Suppressor macrophage treated with lipopolysaccharide for 4 hours (primary cell): ENCODE measurements around the gene LTF.
A peak's percentile ranks its signal among the peaks of the same experiment; 100 is the strongest.
"Not testable (repeated sequence)": the region's sequence is repeated elsewhere in the genome, so short reads cannot be mapped to it uniquely, and the experiment has no call there.

Experiments
- DNase-seq: peaks from one replicate; pipeline ENCODE4 v3.0.0-alpha.2; 2020

LTF gene

GRCh38 chr3:46409739-46410489 lies 54.8 kb downstream of the LTF start:
- DNase-seq: peak; percentile 16

- peak; percentile 34 for DNase-seq
Observed at GRCh38 chr3:46408853-46409252, 55.9 kb downstream of the LTF start.

GRCh38 chr3:46407970-46408369 lies 56.7 kb downstream of the LTF start:
- DNase-seq: peak; percentile 81

GRCh38 chr3:46406788-46407611 lies 57.7 kb downstream of the LTF start, which contains the start of the genes CCR5AS and CCRL2:
CCR5AS (minus strand) TSS chr3:46407066.
CCRL2 (plus strand) TSS chr3:46407259; CDS start chr3:46408080, 821 bp downstream.
- peak; percentile 94 for DNase-seq

- peak; percentile 99 for DNase-seq
Observed at GRCh38 chr3:46406443-46406787, 58.3 kb downstream of the LTF start.

GRCh38 chr3:46405301-46406019 lies 59.2 kb downstream of the LTF start:
- peak; percentile 98 for DNase-seq

GRCh38 chr3:46402902-46403301 lies 61.8 kb downstream of the LTF start:
- DNase-seq: not testable (repeated sequence)

- DNase-seq: peak; percentile 33
Observed at GRCh38 chr3:46401579-46401978, 63.1 kb downstream of the LTF start.

- no peak for DNase-seq
Observed at GRCh38 chr3:46400846-46401245, 63.9 kb downstream of the LTF start.

- DNase-seq: peak; percentile 83
Observed at GRCh38 chr3:46400000-46400734, 64.5 kb downstream of the LTF start.

GRCh38 chr3:46399557-46399956 lies 65.1 kb downstream of the LTF start:
- DNase-seq: peak; percentile 78

GRCh38 chr3:46399098-46399497 lies 65.6 kb downstream of the LTF start:
- DNase-seq: no peak

GRCh38 chr3:46398186-46398955 lies 66.3 kb downstream of the LTF start:
- no peak for DNase-seq

- DNase-seq: no peak
Observed at GRCh38 chr3:46397111-46397510, 67.6 kb downstream of the LTF start.

GRCh38 chr3:46395766-46396530 lies 68.8 kb downstream of the LTF start:
- peak; percentile 95 for DNase-seq

GRCh38 chr3:46395210-46395661 lies 69.5 kb downstream of the LTF start:
- DNase-seq: peak; percentile 93

- DNase-seq: peak; percentile 78
Observed at GRCh38 chr3:46393554-46394434, 70.9 kb downstream of the LTF start.

GRCh38 chr3:46393011-46393410 lies 71.7 kb downstream of the LTF start:
- no peak for DNase-seq

- not testable (repeated sequence) for DNase-seq
Observed at GRCh38 chr3:46391526-46391925, 73.2 kb downstream of the LTF start.

- no peak for DNase-seq
Observed at GRCh38 chr3:46389306-46389705, 75.4 kb downstream of the LTF start.
